H1 (cell line): ENCODE data around the gene NUCB1. TPM values are rescaled to one million over a fixed set of nuclear protein-coding genes. Genes with fewer than 3 reads are reported as not detected.

Experiments
- CTCF ChIA-PET: fragments of 300-600 bp; sonication (Branson Sonifier 250); formaldehyde crosslinking; loops from one replicate; lab custom pipeline; 2021; ENCODE audit not compliant: partially characterized antibody; lab: Charles Lee
- POLR2A ChIA-PET: fragments of 300-600 bp; sonication (Branson Sonifier 250); formaldehyde crosslinking; loops from one replicate; lab custom pipeline; 2021; ENCODE audit warnings: inconsistent platforms; ENCODE audit not compliant: partially characterized antibody; lab: Charles Lee
- DNase-seq, 2 experiments: peaks; one replicate each; pipeline versions ENCODE4 v3.0.0 to v3.0.0-alpha.2; 2010 to 2022; ENCODE audit warnings: low spot score in 2 of 2, low read depth in 1 of 2, mixed read lengths in 1 of 2
- FAIRE-seq: peaks from 2 replicates; lab custom pipeline; 2011; peaks lifted over from hg19 to GRCh38; lab: Jason Lieb, UNC
- H2AFZ ChIP-seq: 2 replicates; pipeline ENCODE4 v1.8.1; 2012; ENCODE audit warnings: low read length, inconsistent platforms
- H2AK5ac ChIP-seq: 2 replicates; pipeline ENCODE4 v1.6.1; 2013; ENCODE audit warnings: low read depth, low read length
- H2BK120ac ChIP-seq: replicated peaks from 2 replicates; pipeline ENCODE3; 2013; ENCODE audit warnings: low read depth, low read length, inconsistent platforms
- H2BK12ac ChIP-seq: 2 replicates; pipeline ENCODE4 v1.6.1; 2013; ENCODE audit warnings: low read depth, low read length
- H2BK15ac ChIP-seq: 2 replicates; pipeline ENCODE4 v1.6.1; 2013; ENCODE audit warnings: low read length
- H2BK20ac ChIP-seq: 2 replicates; pipeline ENCODE4 v1.6.1; 2013; ENCODE audit warnings: low read length
- H2BK5ac ChIP-seq: 2 replicates; pipeline ENCODE4 v1.6.1; 2013; ENCODE audit warnings: low read depth, low read length
- H3K14ac ChIP-seq: 2 replicates; pipeline ENCODE4 v1.6.1; 2013; ENCODE audit warnings: inconsistent platforms; ENCODE audit not compliant: insufficient read length
- H3K18ac ChIP-seq: 2 replicates; pipeline ENCODE4 v1.6.1; 2013; ENCODE audit warnings: low read length; ENCODE audit errors: extremely low read depth
- H3K23ac ChIP-seq: 2 replicates; pipeline ENCODE4 v1.6.1; 2013; ENCODE audit warnings: inconsistent platforms; ENCODE audit not compliant: insufficient read length
- H3K23me2 ChIP-seq: 2 replicates; pipeline ENCODE4 v1.6.1; 2013; ENCODE audit warnings: low read depth, low read length
- H3K27ac ChIP-seq: 2 replicates; pipeline ENCODE4 v1.6.1; 2011; ENCODE audit warnings: low read depth, low read length, inconsistent platforms
- H3K27me3 ChIP-seq, 4 experiments: replicated peaks in 1 of 4; 1 replicate in 1 of 4; 2 replicates in 3 of 4; pipeline versions ENCODE4 v1.6.1 to v1.8.1; 2011 to 2013; ENCODE audit warnings: low read length in 3 of 4, mild to moderate bottlenecking in 3 of 4, inconsistent platforms in 2 of 4, mixed read lengths in 2 of 4, moderate library complexity in 1 of 4; ENCODE audit not compliant: control insufficient read depth in 3 of 4, insufficient read depth in 3 of 4; ENCODE audit errors: extremely low read depth in 1 of 4
- H3K36me3 ChIP-seq, 4 experiments: 2 replicates each; pipeline versions ENCODE4 v1.6.1 to v1.8.1; 2011 to 2013; ENCODE audit warnings: mild to moderate bottlenecking in 4 of 4, low read length in 3 of 4, moderate library complexity in 2 of 4, control low read depth in 1 of 4, inconsistent platforms in 1 of 4; ENCODE audit not compliant: insufficient read depth in 4 of 4, control insufficient read depth in 2 of 4
- H3K4ac ChIP-seq: replicated peaks from 2 replicates; pipeline ENCODE3; 2013; ENCODE audit warnings: low read length, low read depth, mixed read lengths, inconsistent platforms; ENCODE audit not compliant: insufficient read length
- H3K4me1 ChIP-seq, 4 experiments: replicated peaks in 1 of 4; 1 replicate in 1 of 4; 2 replicates in 3 of 4; pipeline versions ENCODE4 v1.6.1 to v1.8.1; 2011 to 2013; ENCODE audit warnings: low read length in 3 of 4, inconsistent platforms in 2 of 4, mixed read lengths in 1 of 4; ENCODE audit not compliant: insufficient read depth in 4 of 4, control insufficient read depth in 3 of 4
- H3K4me2 ChIP-seq, 2 experiments: 2 replicates each; pipeline versions ENCODE4 v1.6.1 to v1.8.1; 2011 to 2013; ENCODE audit warnings: low read depth in 2 of 2, low read length in 2 of 2, control low read depth in 1 of 2, inconsistent platforms in 1 of 2, mild to moderate bottlenecking in 1 of 2; ENCODE audit not compliant: insufficient read depth in 1 of 2
- H3K4me3 ChIP-seq, 4 experiments: fragments of 200-600, 300-600 bp in 1 of 4; sonication (generic), shearing (Covaris generic), sonication (Bioruptor Twin) in 1 of 4; 2 replicates each; pipeline versions ENCODE4 v1.5.1 to v1.8.1; 2011 to 2016; ENCODE audit warnings: low read length in 4 of 4, low read depth in 3 of 4, control low read depth in 2 of 4, inconsistent platforms in 2 of 4, mild to moderate bottlenecking in 2 of 4, mixed read lengths in 1 of 4, moderate library complexity in 1 of 4; ENCODE audit not compliant: insufficient read depth in 2 of 4; ENCODE audit errors: extremely low read depth in 1 of 4
- H3K56ac ChIP-seq: replicated peaks from 2 replicates; pipeline ENCODE3; 2013; ENCODE audit warnings: low read depth, mild to moderate bottlenecking, mixed read lengths, low read length, inconsistent platforms; ENCODE audit not compliant: insufficient read length
- H3K79me1 ChIP-seq: 2 replicates; pipeline ENCODE4 v1.6.1; 2013; ENCODE audit warnings: low read depth, low read length, control low read depth
- H3K79me2 ChIP-seq, 2 experiments: 2 replicates each; pipeline versions ENCODE4 v1.6.1 to v1.8.1; 2012 to 2013; ENCODE audit warnings: low read length in 2 of 2, mild to moderate bottlenecking in 2 of 2, inconsistent platforms in 1 of 2; ENCODE audit not compliant: insufficient read depth in 2 of 2, control insufficient read depth in 1 of 2
- H3K9ac ChIP-seq, 4 experiments: replicated peaks in 1 of 4; 1 replicate in 1 of 4; 2 replicates in 3 of 4; pipeline versions ENCODE4 v1.6.1 to v1.8.1; 2011 to 2013; ENCODE audit warnings: low read depth in 3 of 4, low read length in 3 of 4, control low read depth in 2 of 4, mild to moderate bottlenecking in 2 of 4, moderate library complexity in 2 of 4, inconsistent platforms in 1 of 4; ENCODE audit errors: extremely low read depth in 1 of 4
- H3K9me3 ChIP-seq, 2 experiments: 2 replicates each; pipeline versions ENCODE4 v1.6.1 to v1.8.1; 2012 to 2013; ENCODE audit warnings: mild to moderate bottlenecking in 2 of 2, moderate library complexity in 2 of 2, control low read depth in 1 of 2, inconsistent platforms in 1 of 2, low read depth in 1 of 2, low read length in 1 of 2, mixed read lengths in 1 of 2; ENCODE audit not compliant: insufficient read depth in 2 of 2
- H4K20me1 ChIP-seq, 2 experiments: replicated peaks in 1 of 2; 2 replicates each; pipeline versions ENCODE3 to v1.8.1; 2011 to 2013; ENCODE audit warnings: inconsistent platforms in 2 of 2, low read length in 2 of 2, mild to moderate bottlenecking in 1 of 2; ENCODE audit not compliant: insufficient read depth in 2 of 2, control insufficient read depth in 1 of 2
- H4K5ac ChIP-seq: 2 replicates; pipeline ENCODE4 v1.6.1; 2013; ENCODE audit warnings: low read length, low read depth, mixed read lengths, inconsistent platforms; ENCODE audit not compliant: insufficient read length
- H4K8ac ChIP-seq: 2 replicates; pipeline ENCODE4 v1.8.0; 2013; ENCODE audit warnings: mild to moderate bottlenecking, moderate library complexity, low read length, inconsistent platforms; ENCODE audit not compliant: insufficient read depth; ENCODE audit errors: extremely low read depth
- H4K91ac ChIP-seq: replicated peaks from 2 replicates; pipeline ENCODE3; 2013; ENCODE audit warnings: low read length, mixed read lengths, inconsistent platforms; ENCODE audit not compliant: insufficient read length
- CBX8 ChIP-seq: fragments of 300-800, 300-1000 bp; sonication (generic); IDR thresholded peaks from 2 replicates; pipeline ENCODE4 v1.7.1; 2016; ENCODE audit warnings: low read depth, low read length, borderline replicate concordance
- CTBP2 ChIP-seq: IDR thresholded peaks from 2 replicates; pipeline ENCODE4 v1.7.0; 2011; ENCODE audit warnings: borderline replicate concordance, mild to moderate bottlenecking, moderate library complexity, mixed read lengths, low read length; ENCODE audit not compliant: insufficient read depth, insufficient read length
- EGR1 ChIP-seq: IDR thresholded peaks from 2 replicates; pipeline ENCODE4 v1.6.1; 2011; ENCODE audit warnings: low read depth, low read length, borderline replicate concordance
- EP300 ChIP-seq, 2 experiments: IDR thresholded peaks; 1 replicate in 1 of 2; 2 replicates in 1 of 2; pipeline ENCODE4 v1.6.1; 2011 to 2012; ENCODE audit warnings: low read depth in 2 of 2, low read length in 2 of 2, mild to moderate bottlenecking in 2 of 2, borderline replicate concordance in 1 of 2, inconsistent platforms in 1 of 2, moderate library complexity in 1 of 2
- MAFK ChIP-seq: IDR thresholded peaks from 2 replicates; pipeline ENCODE4 v1.6.1; 2012; ENCODE audit warnings: low read depth, mild to moderate bottlenecking, improper control_type of control experiment, low read length
- POLR2AphosphoS5 ChIP-seq: IDR thresholded peaks from 2 replicates; pipeline ENCODE4 v1.6.1; 2011; ENCODE audit warnings: low read depth, low read length
- POU5F1 ChIP-seq: IDR thresholded peaks from 2 replicates; pipeline ENCODE4 v1.6.1; 2011; ENCODE audit warnings: low read depth, mild to moderate bottlenecking, low read length, moderate library complexity
- RXRA ChIP-seq: IDR thresholded peaks from 2 replicates; pipeline ENCODE4 v1.6.1; 2011; ENCODE audit warnings: low read depth, mild to moderate bottlenecking, low read length, moderate library complexity; ENCODE audit not compliant: insufficient read depth
- SP1 ChIP-seq: IDR thresholded peaks from 2 replicates; pipeline ENCODE4 v1.6.1; 2011; ENCODE audit warnings: low read depth, low read length
- ZNF274 ChIP-seq: IDR thresholded peaks from 2 replicates; pipeline ENCODE4 v1.7.0; 2012; ENCODE audit warnings: low read length, borderline replicate concordance; ENCODE audit errors: extremely low read depth
- WGBS, 2 experiments: shearing (Covaris generic) in 1 of 2; methylation state at CpG; one replicate each; pipeline versions ENCODE4 v1.1.6 to v1.1.7; 2013 to 2015; ENCODE audit warnings: low lambda C conversion rate in 2 of 2, mixed read lengths in 2 of 2, inconsistent platforms in 1 of 2, low coverage in 1 of 2, missing lambda C conversion rate in 1 of 2; ENCODE audit not compliant: insufficient replicate concordance in 2 of 2, insufficient coverage in 1 of 2, insufficient read length in 1 of 2; ENCODE audit errors: extremely low coverage in 1 of 2, missing lambda C conversion rate in 1 of 2; 5-methylcytosine and 5-hydroxymethylcytosine counted together
- polyA plus RNA-seq, 7 experiments: library from polyadenylated mRNA; depleted of rRNA in 3 of 7; stranded (reverse) in 5 of 7; unstranded in 2 of 7; fragments of >200 nt in 5 of 7; fragments of 200-250 nt in 2 of 7; gene quantifications; 1 replicate in 5 of 7; 2 replicates in 1 of 7; 4 replicates in 1 of 7; pipeline versions ENCODE4 v1.2.1 to v1.2.3, GENCODE V29; 2011 to 2013; ENCODE audit warnings: missing spikeins in 2 of 7, mixed read lengths in 2 of 7
- total RNA-seq: library from RNA; stranded (reverse); fragmentation: NEBNext Ultra II Directional; extraction: Animal tissue kit (Norgen Biotek cat#: 25700); gene quantifications from 2 replicates; pipeline ENCODE4 v1.2.1, GENCODE V29; 2021
- TF ChIP-seq, protein P1 (sequence below): IDR thresholded peaks from 2 replicates; pipeline ENCODE4 v1.6.1; 2012; ENCODE audit warnings: inconsistent platforms

NUCB1 gene
- total and polyA plus RNA-seq, 2 of the 8 experiments (the other 6 are each of a cell fraction or from before 2014, with no cell fraction given), result 111 to 121 TPM

GRCh38 chr19:48961051-48961649 is 61.0 kb downstream of the NUCB1 start:
- no peak overlapping the region for H3K56ac ChIP-seq
- H3K4me1 ChIP-seq, result peaks cover 4 to 18% (median 12%) of the 10 kb centered on the region in 4 experiments
- H3K27me3 ChIP-seq, result no peaks in the 10 kb centered on the region
- no peak overlapping the region for H2BK12ac ChIP-seq
- no peak overlapping the region for H3K18ac ChIP-seq
- no peak overlapping the region for H2AK5ac ChIP-seq
- H4K91ac ChIP-seq, result no peak overlapping the region
- ChIA-PET CTCF (interaction anchor here (0.8 to 1.9 kb wide), 4 partner anchors 9 to 173 kb away, joined by 3 to 10 read pairs (median 4); no protein-coding TSS in a partner anchor), POLR2A (interaction anchor here (0.6 to 2.1 kb wide), 12 partner anchors 8 to 89 kb away, joined by 3 to 19 read pairs (median 4); partner anchors contain the start of gene DHDH)
- H3K23me2 ChIP-seq, result peaks cover 15% of the 10 kb centered on the region; the same call in 1 of the 2 replicates
- no peak overlapping the region for H3K14ac ChIP-seq
- peaks cover 5 to 25% (median 10%) of the 10 kb centered on the region in 4 experiments; a peak in 6 of 8 replicates for H3K36me3 ChIP-seq
- peaks cover 5 to 12% of the 10 kb centered on the region in 2 experiments for H4K20me1 ChIP-seq
- WGBS, 2 experiments, result 94% methylated on average over 17 of the region's 19 CpGs; no CpG with 5 or more reads in 1 of the 2 experiments
- H2BK5ac ChIP-seq, result no peak overlapping the region
- no peak overlapping the region for H4K5ac ChIP-seq
- no peak overlapping the region for H3K27ac ChIP-seq
- no peak overlapping the region for H3K9ac ChIP-seq
- H3K79me1 ChIP-seq, result peaks cover 5% of the 10 kb centered on the region
- H2AFZ ChIP-seq, result no peak overlapping the region
- H3K4me2 ChIP-seq, result no peak overlapping the region
- FAIRE-seq, result no peak
- H3K79me2 ChIP-seq, result peaks cover 0 to 16% of the 10 kb centered on the region in 2 experiments; a peak in 2 of 4 replicates
- no peak overlapping the region for H2BK120ac ChIP-seq
- TF ChIP-seq, protein P1, sequence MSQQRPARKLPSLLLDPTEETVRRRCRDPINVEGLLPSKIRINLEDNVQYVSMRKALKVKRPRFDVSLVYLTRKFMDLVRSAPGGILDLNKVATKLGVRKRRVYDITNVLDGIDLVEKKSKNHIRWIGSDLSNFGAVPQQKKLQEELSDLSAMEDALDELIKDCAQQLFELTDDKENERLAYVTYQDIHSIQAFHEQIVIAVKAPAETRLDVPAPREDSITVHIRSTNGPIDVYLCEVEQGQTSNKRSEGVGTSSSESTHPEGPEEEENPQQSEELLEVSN, result no peak
- TF ChIP-seq CBX8 (no peak), ZNF274 (no peak), MAFK (no peak), CTBP2 (no peak), RXRA (0 out of 2 replicates have a peak, but pooled peaks have one; percentile 63), POU5F1 (no peak), EGR1 (no peak), SP1 (no peak), EP300 (IDR thresholded peaks at IDR 0.05; ENCODE audit: borderline replicate concordance in 1 of 2, low read depth in 2 of 2, low read length in 2 of 2) (no peak), POLR2AphosphoS5 (0 out of 2 replicates have a peak, but pooled peaks have one; percentile 14)
- peak in 1 of 2 experiments; percentile 45 for DNase-seq
- no peak overlapping the region for H2BK15ac ChIP-seq
- H3K23ac ChIP-seq, result no peak overlapping the region
- no peak overlapping the region for H4K8ac ChIP-seq
- no peak overlapping the region for H2BK20ac ChIP-seq
- no peak overlapping the region for H3K4me3 ChIP-seq
- H3K4ac ChIP-seq, result no peak overlapping the region
- no peaks in the 10 kb centered on the region for H3K9me3 ChIP-seq
